GM18519 (cell line): Measurements from ENCODE around the gene ACVR1B.

Source experiments
- ATAC-seq: cut with Tn5 transposase; IDR thresholded peaks from one replicate; pipeline ENCODE4 v1.9.1; 2021; ENCODE audit warnings: mild to moderate bottlenecking, moderate library complexity; ENCODE audit not compliant: unreplicated experiment, low FRiP score

ACVR1B gene

DNA sequence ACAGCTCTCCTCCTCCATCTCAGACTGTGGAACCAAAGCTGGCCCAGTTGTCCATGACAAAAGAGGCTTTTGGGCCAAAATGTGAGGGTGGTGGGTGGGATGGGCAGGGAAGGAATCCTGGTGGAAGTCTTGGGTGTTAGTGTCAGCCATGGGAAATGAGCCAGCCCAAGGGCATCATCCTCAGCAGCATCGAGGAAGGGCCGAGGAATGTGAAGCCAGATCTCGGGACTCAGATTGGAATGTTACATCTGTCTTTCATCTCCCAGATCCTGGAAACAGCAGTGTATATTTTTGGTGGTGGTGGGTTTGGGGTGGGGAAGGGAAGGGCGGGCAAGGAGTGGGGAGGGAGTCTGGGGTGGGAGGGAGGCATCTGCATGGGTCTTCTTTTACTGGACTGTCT, 43.5 kb downstream of the ACVR1B start:
- ATAC-seq: no peak

DNA sequence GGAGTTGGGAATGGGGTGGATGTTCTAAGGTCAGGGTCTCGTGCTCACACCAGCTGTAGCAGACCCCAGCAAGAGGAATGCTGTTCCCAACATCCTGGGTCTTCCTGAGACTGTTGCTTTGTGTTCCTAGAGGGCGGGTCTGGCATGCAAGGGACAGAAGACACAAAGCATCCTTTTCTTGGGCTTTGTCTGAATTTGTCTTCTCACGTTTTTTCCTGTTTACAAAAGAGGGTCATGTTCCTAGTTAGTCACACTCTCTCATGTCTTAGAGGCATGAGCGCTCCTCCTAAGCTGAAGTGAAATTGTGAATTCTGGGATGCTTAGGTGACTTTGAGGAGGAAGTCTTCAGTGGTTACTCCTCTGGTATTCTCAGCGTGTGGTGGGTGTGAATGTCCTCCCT, 45.6 kb downstream of the ACVR1B start:
- no peak for ATAC-seq

DNA sequence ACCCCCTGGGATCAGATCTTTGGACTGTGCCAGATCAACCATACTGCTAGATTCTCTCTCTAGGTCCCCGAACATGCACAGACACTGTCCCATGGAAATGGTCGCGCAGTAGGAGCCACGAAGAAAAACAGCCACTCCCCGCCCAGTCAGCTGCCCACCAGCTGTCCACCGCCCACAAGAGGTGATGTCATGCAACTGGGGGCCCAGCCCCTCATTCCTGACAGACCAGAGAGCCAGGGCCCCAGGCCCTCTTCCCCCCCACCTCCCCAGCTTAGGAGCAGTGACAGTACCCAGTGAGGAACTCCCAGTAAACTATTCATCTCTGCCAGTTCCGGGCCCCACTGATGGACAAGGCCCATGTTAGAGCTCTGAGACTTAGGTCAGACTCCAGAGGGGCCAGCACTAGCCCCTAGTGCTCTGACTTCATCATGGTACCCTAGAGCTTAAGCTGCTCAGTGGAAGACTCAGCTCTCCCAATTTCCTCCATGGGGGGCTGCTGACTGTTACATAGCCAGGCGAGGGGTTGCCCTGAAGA, 51.6 kb downstream of the ACVR1B start:
- ATAC-seq: no peak

- no peak for ATAC-seq
These were observed 52.1 kb downstream of the ACVR1B start for GRCh38 chr12:52003591-52003990.

- no peak for ATAC-seq
These were observed 52.6 kb downstream of the ACVR1B start for GRCh38 chr12:52004042-52004648.

DNA sequence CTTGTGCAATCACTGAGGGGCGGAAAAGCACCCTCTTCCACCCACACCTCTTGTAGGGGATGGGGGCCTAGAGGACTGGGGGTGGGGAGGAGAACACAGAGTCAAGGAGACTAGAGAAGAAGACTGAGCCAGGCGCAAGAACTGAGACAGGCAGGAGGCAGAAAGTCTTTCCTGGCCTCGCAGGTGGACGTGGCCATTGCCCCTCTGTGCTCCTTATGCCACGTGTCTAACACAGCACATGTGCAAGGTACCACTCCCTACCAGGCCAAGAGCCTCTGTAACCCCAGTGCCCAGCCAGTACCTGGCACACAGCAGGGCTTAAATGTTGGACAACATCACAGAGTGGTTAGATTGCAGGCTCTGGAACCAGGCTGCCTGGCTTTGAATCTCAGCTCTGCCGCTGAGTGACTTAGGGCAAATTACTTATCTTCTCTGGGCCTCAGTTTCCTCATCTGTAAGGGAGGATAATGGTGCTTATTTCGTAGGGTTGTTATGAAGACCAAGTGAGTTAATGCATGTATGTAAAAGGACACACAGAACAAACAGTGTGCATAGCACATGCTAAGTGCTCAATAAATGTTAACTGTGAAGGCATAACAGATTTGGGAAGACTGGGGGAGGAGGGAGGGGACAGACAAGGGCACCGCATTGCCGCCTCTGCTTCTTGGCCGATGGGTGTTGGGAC, 53.9 kb downstream of the ACVR1B start:
- ATAC-seq: no peak

DNA sequence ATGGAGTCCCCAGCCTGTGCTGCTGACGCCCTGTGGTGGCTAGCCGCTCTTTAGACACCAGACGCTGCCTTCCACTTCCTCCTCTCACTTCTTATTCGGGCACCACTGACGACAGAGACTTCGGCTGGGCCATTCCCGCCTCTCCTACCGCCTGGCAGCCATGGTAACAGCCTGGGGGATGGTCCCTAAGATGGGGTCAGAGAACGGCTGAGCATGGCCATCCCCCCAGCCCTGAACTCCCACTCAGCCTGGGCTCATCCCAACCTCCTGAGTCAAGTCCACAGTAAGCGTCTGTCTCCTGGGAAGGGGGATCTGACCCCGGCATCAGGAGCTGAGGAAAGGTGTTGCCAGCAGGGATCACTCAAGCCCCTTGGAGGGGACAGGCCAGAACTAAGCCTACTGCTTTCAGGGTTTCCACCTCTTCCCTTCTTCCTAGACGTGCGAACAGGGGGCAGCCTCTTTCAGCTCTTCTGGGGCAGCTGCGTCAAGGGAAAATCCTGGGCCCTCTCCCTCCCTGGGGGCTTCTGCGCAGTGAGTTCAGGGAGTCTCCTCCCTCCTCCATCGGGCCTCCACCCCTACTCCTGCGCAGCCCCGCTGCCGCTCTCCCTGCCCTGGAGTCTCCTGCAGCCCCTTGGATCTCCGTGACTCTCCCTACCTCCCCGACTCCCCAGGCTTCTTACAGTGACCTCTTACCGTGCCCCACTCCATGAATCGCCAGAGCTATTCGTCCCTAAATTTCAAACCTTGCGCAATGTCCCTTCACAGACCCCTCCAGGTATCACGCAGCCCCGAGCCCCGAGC, 54.6 kb downstream of the ACVR1B start:
- no peak for ATAC-seq

GRCh38 chr12:52006726-52007157, 55.2 kb downstream of the ACVR1B start, which contains the start of gene TAMALIN:
Gene TAMALIN (plus strand): TSS chr12:52006946. CDS start chr12:52007020, 74 bp downstream.
- ATAC-seq: no peak

DNA sequence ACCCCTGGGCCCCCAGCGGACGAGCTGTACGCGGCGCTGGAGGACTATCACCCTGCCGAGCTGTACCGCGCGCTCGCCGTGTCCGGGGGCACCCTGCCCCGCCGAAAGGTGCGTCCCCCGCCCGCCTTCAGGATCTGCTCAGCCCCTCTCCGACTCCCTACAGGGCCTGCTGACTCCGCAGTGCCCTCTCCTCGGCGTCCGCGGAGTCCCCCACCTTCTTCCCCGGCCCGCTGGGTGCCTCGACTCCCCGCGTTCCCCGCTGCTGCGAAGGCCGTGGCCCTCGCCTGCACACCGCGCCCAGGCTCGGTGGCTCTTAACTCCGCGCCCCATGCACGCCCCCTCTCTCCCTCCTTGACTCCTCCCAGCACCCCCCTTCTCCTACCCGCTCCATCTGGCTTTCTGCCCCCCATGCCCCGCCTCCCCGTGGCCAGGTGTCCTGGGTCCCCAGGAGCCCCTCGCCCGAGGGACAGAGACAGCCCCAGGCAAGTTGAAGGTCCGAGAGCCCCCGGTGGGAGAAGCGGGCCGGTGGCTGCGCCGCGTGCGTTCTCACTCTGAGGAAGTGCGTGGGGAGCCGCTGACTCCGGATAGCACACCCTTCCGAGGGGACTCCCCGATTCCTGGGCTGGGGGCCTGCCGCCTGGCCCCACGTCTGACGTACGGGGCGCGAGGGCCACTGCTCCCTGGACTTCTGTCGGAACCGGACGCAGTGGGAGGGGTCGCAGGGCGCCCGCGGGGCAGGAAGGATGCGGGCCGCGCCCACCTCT, 55.8 kb downstream of the ACVR1B start:
- no peak for ATAC-seq

- no peak for ATAC-seq
These were observed 56.5 kb downstream of the ACVR1B start for GRCh38 chr12:52007982-52008510.

DNA sequence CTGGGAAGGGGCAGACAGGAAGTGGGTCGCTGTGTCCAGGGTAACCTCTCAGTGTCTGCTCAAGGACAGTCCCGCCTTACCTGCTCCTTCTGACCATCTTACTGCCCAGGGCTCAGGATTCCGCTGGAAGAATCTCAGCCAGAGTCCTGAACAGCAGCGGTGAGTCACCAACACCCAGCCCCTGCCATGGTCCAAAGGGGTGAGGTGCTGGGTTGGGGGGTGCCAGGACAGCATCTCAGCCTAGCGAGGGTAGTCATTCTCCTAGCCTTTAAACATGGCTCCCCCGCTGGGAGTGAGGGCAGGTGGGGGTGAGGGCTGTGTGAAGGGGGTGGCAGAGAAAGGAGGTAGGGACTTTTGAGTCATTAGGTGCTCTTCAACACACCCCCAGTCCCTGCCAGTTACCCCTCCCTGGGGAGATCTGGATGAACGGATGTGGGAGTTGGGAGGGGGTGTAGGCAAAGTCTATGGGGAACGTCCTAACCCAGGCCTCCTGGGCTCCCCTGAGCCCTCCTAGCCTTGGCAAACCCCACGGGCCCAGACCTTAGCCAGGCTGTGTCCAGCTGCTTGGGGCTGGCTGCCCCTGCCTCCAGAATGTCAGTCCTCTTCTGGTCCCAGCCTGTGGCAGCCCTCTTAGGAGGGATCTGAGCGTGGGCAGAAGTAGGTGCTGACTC, 57.7 kb downstream of the ACVR1B start:
- ATAC-seq: no peak

GRCh38 chr12:52010152-52010622, 58.7 kb downstream of the ACVR1B start:
- no peak for ATAC-seq

DNA sequence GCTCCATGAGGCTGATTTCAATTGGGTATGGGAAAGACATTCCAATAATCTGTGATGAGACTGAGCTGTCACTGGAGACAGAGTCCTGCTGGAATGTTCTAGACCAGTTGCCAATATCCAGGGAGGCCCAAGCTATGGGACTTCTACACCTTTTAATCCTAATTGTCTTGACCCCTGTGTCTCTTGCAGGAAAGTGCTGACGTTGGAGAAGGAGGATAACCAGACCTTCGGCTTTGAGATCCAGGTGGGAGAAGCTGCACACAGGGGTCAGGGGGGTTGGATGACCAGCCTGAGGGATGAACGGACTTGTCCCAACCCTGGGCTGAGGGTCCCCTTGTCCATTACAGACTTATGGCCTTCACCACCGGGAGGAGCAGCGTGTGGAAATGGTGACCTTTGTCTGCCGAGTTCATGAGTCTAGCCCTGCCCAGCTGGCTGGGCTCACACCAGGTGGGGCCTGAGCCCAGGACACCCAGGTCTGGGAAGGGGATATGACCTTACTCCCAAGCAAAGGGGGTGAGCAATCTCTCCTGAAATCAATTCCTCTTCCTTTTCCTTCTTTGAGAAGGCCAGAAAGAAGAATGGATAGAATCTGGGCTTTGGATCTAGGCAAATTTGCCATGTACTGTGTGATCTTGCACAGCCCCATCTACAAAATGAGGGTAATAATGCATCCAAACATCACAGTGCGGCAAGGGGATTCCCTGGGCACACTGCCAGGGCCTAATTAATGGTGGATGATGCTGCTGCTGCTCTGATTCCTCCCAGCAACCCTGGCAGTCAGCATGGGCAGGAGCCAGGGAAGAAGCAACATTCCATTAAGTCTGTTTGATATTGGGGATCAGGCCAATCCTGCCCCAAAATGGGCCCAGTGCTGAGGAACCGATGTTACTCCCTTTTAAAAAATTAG, 59.4 kb downstream of the ACVR1B start:
- no peak for ATAC-seq

GRCh38 chr12:52011602-52012214, 60.2 kb downstream of the ACVR1B start:
- ATAC-seq: no peak

- no peak for ATAC-seq
These were observed 62.3 kb downstream of the ACVR1B start for GRCh38 chr12:52013626-52014310.

DNA sequence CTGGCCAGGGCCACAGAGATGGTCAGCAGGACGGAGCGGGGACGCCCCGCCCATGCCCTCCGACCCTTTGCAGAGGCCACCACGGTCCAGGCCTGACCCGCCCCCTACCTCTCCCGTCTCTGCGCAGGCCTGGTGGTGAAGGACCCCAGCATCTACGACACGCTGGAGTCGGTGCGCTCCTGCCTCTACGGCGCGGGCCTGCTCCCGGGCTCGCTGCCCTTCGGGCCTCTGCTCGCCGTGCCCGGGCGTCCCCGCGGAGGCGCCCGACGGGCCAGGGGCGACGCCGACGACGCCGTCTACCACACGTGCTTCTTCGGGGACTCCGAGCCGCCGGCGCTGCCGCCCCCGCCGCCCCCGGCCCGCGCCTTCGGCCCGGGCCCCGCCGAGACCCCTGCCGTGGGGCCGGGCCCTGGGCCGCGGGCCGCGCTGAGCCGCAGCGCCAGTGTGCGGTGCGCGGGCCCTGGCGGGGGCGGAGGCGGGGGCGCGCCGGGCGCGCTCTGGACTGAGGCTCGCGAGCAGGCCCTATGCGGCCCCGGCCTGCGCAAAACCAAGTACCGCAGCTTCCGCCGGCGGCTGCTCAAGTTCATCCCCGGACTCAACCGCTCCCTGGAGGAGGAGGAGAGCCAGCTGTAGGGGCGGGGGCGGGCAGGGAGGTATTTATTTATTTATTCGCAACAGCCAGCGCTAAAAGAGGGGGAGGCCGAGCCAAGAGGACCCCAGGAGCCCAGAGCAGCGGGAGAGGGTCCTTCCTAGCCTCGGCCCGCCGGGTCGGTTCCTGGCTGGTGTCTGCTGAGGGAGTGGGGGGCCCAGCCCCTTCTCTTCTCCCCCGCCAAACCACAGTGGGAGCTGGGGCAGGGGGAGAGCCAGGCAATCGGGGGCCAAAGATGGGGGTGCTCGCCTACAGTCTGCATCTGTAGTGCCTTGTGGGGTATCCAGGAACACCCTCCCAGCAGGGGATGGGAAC, 63.4 kb downstream of the ACVR1B start:
- ATAC-seq: no peak
